BJ (cell line): ENCODE results near the gene CHST11. TPM values are rescaled to one million over a fixed set of nuclear protein-coding genes. Genes with fewer than 3 reads are reported as not detected.

Experiments
- CTCF ChIA-PET: fragments of 350-600 bp; formaldehyde crosslinking; extraction: SDS; loops from one replicate; lab custom pipeline; 2021; ENCODE audit warnings: antibody characterized with exemption, inconsistent platforms; lab: Yijun Ruan, JAX
- POLR2A ChIA-PET: fragments of 300-600 bp; sonication (Branson Sonifier 250); formaldehyde crosslinking; extraction: SDS; loops from one replicate; lab custom pipeline; 2021; ENCODE audit warnings: antibody characterized with exemption; lab: Charles Lee
- DNase-seq: peaks from one replicate; pipeline ENCODE4 v3.0.0-alpha.2; 2011; ENCODE audit warnings: low read depth
- H3K27me3 ChIP-seq: 2 replicates; pipeline ENCODE4 v1.6.0; 2011; ENCODE audit warnings: low read length; ENCODE audit not compliant: control insufficient read depth, insufficient read depth
- H3K36me3 ChIP-seq: 2 replicates; pipeline ENCODE4 v1.5.1; 2011; ENCODE audit warnings: low read length; ENCODE audit not compliant: control insufficient read depth, insufficient read depth
- H3K4me3 ChIP-seq: 2 replicates; pipeline ENCODE4 v1.5.1; 2011; ENCODE audit warnings: low read depth, mild to moderate bottlenecking, control low read depth, low read length
- CTCF ChIP-seq: IDR thresholded peaks from 2 replicates; pipeline ENCODE4 v1.5.1; 2011; ENCODE audit warnings: low read depth, mild to moderate bottlenecking, control low read depth, inconsistent platforms, low read length, moderate library complexity; ENCODE audit not compliant: insufficient read depth
- polyA plus RNA-seq: library from polyadenylated mRNA; depleted of rRNA; stranded (reverse); fragments of >200 nt; gene quantifications from 2 replicates; pipeline ENCODE4 v1.2.3, GENCODE V29; 2011

Gene CHST11
- polyA plus RNA-seq, 1 experiment, result 7.3 TPM

GRCh38 chr12:104694711-104695110, 238.0 kb downstream of the CHST11 start:
- Histone ChIP-seq H3K36me3 (no peaks in the 10 kb centered on the region), H3K27me3 (no peaks in the 10 kb centered on the region), H3K4me3 (no peak overlapping the region)
- TF ChIP-seq CTCF, result no peak
- no peak for DNase-seq
- ChIA-PET POLR2A (no interaction called here), CTCF (interaction anchor here (1.2 kb wide), 1 partner anchor 313 kb away, joined by 4 read pairs; no protein-coding TSS in a partner anchor)

GRCh38 chr12:104695453-104696148, 238.9 kb downstream of the CHST11 start:
- POLR2A ChIA-PET, result no interaction called here
- DNase-seq, result no peak
- CTCF ChIA-PET, result interaction anchor here (0.9 to 1.2 kb wide), 2 partner anchors 9 to 314 kb away, joined by 3 to 4 read pairs; no protein-coding TSS in a partner anchor
- TF ChIP-seq CTCF, result no peak
- Histone ChIP-seq H3K27me3 (no peaks in the 10 kb centered on the region), H3K4me3 (no peak overlapping the region), H3K36me3 (no peaks in the 10 kb centered on the region)

- no peak for TF ChIP-seq CTCF
- Histone ChIP-seq H3K36me3 (no peaks in the 10 kb centered on the region), H3K4me3 (no peak overlapping the region), H3K27me3 (no peaks in the 10 kb centered on the region)
- no peak for DNase-seq
- ChIA-PET CTCF (interaction anchor here (1.5 kb wide), 1 partner anchor 8 kb away, joined by 6 read pairs; no protein-coding TSS in a partner anchor), POLR2A (interaction anchor here (0.6 kb wide), 1 partner anchor 1271 kb away, joined by 4 read pairs; no protein-coding TSS in a partner anchor)
Observed at GRCh38 chr12:104697186-104697585, 240.4 kb downstream of the CHST11 start.

- TF ChIP-seq CTCF, result no peak
- Histone ChIP-seq H3K36me3 (no peaks in the 10 kb centered on the region), H3K4me3 (no peak overlapping the region), H3K27me3 (no peaks in the 10 kb centered on the region)
- ChIA-PET POLR2A (interaction anchor here (0.6 kb wide), 1 partner anchor 43 kb away, joined by 3 read pairs; no protein-coding TSS in a partner anchor), CTCF (interaction anchor here (0.7 to 1.5 kb wide), 4 partner anchors 10 to 319 kb away, joined by 3 to 4 read pairs (median 4); no protein-coding TSS in a partner anchor)
- no peak for DNase-seq
Observed at GRCh38 chr12:104698871-104699270, 242.1 kb downstream of the CHST11 start.

GRCh38 chr12:104699489-104700190, 242.9 kb downstream of the CHST11 start:
- no peak for TF ChIP-seq CTCF
- Histone ChIP-seq H3K36me3 (no peaks in the 10 kb centered on the region), H3K4me3 (no peak overlapping the region), H3K27me3 (no peaks in the 10 kb centered on the region)
- no peak for DNase-seq
- POLR2A ChIA-PET, result interaction anchor here (0.6 kb wide), 1 partner anchor 231 kb away, joined by 5 read pairs; no protein-coding TSS in a partner anchor
- CTCF ChIA-PET, result interaction anchor here (0.7 to 1.5 kb wide), 3 partner anchors 11 to 320 kb away, joined by 3 to 4 read pairs (median 3); no protein-coding TSS in a partner anchor
